NT2/D1 (cell line): ENCODE results near the gene TRIM72.

Experiments used
- SUZ12 ChIP-seq: IDR thresholded peaks from 2 replicates; pipeline ENCODE4 v1.6.1; 2011; ENCODE audit not compliant: insufficient read length, insufficient read depth; ENCODE audit errors: extremely low read depth
- ZNF274 ChIP-seq: IDR thresholded peaks from 2 replicates; pipeline ENCODE4 v1.6.1; 2011; ENCODE audit warnings: mild to moderate bottlenecking, low read depth, low read length

DNA sequence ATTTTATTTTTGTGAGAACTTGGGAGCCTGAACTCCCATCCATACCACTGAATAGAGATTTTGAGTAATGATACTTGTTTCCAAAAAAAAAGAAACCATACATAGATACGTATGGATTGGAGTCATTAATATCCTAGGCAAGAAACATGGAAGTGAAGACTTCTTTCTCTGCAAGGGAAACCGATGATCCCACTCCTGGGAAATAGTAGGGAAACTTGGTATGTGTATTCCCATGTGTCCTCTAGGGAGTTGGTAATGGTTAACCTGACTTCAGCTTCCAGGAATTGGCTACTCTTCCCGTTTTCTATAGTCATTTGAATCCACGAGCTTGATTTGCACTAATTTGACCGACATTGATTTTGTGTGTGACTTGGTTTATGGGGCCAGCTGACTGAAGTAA is 28.6 kb upstream of the TRIM72 start:
- TF ChIP-seq ZNF274, result no peak
- no peak for TF ChIP-seq SUZ12
